GM21529 (cell line): ENCODE data around the gene VSTM2L.

Source experiments
- ATAC-seq: cut with Tn5 transposase; IDR thresholded peaks from one replicate; pipeline ENCODE4 v1.9.1; 2021; ENCODE audit not compliant: unreplicated experiment

VSTM2L gene

DNA sequence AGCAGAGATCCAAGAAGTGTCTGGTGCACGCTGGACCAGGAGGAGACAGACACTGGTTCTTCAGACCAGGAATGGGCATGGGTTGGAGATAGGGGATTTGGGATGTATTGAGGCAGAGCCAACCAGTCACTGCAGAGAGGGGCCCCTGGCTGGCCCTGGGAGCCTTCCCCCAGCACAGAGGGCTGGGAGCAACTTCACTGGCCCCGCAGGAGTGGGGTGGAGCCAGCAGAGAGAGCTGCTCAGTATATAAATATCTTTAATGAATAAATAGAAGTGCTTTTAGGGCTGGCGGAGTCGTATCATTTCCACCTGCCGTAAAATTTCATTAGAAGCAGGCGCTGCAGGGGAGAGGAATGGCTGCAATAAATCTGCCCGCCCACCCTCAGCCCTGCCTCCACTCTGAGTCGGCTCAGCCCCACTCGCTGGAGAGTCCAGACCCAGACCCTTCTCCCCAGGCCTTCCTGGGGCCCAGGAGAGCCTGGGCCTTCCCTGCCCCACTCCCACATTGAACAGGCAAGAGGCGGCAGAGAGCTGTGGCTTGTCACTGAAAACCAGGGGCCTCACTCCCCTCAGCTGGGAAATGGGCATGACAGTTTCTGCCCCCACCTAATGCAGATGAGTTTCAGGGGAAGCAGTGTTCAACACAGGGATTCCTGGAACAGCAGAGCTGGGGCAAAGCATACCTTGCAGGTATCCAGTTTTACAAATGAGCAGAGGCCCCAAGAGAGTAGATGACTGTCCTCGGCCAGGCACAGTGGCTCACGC lies 23.9 kb upstream of the VSTM2L start:
- no peak for ATAC-seq

DNA sequence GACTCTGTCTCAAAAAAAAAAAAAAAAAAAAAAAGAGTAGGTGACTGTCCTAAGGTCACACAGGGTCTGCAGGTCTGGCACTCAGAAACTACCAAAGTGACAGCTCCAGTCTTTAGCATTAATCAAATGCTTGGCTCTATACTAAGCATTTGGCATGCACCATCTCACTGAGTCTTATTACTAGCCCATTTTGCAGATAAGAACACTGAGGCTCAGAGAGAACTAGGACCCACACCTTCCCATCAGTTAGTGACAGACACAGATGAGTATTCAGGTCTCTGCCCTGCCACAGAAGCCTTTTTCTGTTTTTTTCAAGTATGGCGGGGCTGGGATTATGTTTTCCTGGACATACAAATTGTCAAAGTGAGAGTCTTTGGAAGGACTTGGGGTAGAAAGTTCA lies 23.1 kb upstream of the VSTM2L start:
- no peak for ATAC-seq

DNA sequence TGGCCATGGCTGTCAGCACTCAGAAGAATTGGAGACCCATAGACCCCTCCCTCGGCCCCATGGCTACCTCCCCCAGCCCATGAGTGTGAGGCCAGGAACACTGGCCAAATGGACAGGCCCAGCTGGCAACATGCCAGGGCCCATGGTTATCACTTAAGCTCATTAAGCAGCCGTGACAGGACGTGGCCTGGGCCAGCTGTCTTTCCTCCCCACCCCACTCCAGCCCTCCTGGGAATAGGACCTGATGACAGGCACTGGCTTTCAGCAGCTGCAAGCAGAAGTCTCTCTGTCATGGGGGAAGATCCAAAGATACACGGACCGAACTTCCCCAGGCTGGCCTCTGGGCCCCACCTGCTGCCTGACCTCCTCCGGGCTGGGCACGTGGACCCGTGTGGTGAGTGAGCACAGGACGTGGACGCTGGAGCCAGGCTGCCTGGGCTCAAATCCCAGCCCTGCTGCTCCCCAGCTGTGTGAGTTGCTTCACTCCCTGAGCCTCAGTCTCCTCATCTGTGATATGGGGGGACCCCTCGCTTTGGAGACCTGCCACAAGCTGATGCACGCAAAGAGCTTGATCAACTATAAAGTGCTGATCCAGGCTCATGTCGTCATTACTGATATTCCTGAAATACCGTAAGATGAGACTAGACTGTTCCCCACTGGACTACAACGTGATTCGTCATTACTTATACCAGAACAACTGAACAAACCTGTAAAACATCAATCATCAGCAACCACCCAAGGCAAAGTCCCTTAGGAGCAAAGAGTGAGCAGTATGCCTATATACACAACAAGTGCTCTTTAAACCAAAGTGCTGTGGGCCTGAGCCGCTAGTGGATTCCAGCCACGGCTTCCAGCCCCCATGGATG lies 22.0 kb upstream of the VSTM2L start:
- no peak for ATAC-seq

DNA sequence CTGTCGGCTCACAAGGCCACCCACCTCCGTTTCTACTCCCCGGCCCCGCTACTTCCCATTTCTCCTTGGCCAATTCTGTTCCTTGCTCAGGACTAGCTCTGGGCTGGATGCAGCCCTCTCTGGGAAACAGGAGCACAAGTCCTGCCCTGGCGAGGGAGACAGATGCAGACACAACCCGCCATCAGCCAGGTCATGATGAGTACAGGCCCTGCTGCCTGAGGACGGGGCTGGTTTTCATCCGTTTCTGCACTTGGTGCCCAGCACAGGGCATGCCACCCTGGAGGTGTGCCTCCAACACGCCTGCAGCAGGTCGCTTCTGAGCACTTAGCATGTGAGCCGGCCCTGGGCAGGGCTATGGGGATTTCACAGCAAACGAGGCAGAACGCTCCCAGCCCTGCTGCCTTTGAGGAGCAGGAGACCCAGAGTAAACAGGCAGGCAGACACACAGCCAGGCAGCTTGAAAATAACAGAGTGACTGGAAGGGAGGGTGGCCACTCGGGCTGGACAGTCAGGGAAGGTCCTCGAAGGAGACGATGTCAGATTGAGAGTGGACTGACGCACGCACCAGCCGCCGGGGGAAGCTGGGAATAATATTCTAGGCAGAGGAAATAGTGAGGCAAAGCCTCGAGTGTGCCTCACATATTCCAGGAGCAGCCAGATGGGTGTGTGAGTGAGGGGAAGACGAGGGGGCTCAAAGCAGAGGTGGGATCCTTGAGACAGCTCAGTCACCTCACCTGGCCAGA lies 21.2 kb upstream of the VSTM2L start:
- no peak for ATAC-seq

DNA sequence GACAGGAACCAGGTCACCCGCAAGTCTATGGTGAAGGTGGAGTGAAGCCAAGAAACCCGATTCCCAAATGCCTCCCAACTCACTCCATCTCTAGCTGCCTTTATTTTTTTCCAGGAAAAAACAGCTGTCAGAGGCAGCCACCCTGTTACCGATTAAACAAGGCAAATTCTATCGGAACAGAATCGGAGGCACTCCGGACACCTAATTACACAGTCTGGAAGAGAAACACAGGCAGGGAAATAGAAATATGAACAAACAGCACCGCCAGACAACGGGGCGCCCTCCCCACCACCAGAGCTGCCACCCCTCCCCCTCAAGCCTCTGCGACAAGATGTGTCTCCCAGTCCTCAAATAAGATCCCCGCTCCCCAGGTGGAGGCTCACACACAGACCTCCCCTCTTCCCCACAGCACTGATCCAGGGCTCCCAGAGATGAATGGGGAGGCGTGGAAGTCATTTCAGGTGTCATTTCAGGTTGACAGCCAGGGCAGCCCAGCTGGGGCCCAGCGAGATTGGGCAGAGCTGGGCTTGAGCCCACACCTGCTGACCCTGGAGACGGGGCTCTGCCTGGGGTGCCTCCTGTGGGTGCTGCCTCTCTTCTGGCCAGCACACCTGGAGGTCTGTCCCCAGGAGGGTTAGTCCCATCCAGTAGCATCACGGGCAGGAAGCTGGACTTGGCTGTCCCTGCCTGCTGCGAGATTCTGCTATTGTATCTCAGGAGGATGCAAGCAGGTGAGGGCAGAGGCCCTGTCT lies 19.8 kb upstream of the VSTM2L start:
- no peak for ATAC-seq

DNA sequence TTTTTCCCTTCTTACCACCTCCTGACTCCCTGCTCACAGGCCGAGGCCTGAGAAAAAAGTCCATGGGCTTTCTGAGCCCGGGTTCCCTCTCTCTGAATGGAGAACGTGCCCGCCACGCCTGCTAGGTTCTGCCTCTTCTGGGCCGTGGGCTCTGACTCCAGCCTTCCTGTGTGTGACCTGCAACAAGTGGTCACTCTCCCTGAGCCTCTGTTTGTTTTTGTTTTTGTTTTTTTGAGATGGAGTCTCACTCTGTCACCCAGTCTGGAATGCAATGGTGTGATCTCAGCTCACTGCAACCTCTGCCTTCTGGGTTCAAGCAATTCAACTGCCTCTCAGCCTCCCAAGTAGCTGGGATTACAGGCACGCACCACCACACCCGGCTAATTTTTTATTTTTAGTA lies 17.9 kb upstream of the VSTM2L start:
- ATAC-seq, result no peak

DNA sequence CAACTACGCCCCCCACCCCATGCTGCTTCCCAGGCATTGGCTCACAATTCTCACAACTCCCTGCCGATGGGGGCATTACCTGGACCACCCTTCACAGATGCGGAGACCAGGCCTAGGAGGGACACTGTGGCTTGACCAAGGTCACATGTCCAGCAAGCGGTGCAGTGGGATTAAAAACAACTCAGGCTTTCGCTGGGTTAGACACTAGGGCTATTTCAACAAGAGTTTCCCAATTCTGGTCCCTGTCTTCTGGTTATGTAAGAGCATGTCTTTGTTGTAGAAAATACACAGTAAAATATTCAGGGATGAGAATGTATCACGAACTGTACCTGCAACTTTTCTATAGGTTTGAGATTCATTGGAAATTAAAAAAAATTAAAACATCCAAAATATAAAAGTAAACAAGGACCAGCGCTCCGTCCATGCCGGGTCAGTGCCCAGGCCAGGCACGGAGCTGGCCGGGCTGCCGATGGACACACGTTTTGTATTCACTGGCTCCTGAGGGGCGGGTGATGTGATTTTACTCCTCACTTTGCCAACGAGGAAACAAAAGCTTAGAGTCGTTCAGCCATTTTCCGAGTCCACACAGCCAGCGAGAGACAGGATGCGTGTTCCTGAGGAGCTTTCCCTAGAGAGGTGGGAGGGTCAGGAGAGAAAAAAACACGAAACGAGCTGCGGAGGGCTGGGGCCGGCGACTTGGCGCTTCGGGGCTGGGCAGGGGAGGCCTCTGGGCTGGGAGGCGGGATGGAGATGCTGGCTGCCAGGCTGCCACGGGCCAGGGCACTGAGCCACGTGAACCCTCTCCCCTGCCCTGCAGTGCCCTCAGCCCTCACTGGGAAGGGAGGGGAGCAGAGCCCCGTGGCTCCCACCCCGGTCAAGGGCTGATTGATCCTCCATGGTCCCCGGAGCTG lies 17.1 kb upstream of the VSTM2L start:
- ATAC-seq, result no peak

DNA sequence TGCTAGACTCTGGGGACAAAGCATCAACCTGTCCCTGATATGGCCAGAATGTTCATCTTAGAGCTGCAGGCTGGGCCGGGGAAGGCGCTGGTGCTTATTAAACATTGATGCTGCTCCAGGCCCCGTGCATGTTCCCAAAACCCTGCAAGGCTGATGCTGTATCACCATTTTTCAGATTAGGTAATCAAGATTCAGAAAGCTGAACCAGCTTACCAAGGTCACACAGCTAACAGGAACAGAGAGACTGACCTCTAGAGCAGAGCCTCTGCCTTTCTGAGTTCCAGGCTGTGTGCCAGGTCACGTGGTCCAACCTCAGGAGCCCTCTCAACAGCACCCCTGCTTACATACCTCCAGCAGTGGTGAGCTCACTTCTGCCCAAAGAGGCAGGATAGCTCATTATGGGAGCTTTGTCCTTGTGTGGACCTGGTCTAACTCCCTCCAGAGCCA lies 16.1 kb upstream of the VSTM2L start:
- no peak for ATAC-seq

DNA sequence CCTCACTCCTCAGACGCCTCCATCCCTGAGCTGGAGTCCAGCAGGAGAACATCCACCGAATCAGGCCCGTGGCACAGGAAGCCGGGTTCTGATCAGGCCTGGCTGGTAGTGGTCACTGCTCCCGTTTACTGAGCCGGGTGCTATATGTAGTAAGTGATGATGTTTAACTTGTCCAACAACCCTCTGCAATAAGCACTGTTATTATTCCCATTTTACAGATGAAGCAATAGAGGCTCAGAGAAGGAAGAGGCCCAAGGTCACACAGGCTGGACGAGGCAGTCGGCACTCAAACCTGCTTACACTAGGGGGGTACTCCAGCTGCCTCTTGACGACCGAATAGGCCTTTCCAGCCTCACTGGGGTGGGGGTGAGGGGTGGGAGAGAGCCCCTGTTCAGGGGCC lies 14.3 kb upstream of the VSTM2L start:
- no peak for ATAC-seq

DNA sequence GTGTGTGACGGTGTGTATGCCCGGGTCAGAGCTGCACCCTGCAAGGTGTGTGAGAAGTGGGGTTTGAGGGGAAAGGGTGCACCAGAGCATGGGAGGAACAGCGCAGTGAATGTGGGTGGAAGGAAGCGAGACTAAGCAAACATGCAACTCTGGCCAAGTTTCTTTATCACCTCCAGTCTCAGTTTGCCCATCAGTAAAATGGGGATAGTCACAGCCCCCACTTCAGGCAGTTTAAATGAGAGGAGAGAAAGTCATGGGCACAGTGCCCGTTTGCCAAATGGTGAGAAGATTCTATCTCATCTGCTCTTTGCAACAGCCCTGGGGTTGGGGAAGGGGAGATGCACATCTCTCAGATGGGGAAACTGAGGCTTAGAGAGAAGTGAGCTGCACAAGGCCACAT lies 12.8 kb upstream of the VSTM2L start:
- no peak for ATAC-seq

DNA sequence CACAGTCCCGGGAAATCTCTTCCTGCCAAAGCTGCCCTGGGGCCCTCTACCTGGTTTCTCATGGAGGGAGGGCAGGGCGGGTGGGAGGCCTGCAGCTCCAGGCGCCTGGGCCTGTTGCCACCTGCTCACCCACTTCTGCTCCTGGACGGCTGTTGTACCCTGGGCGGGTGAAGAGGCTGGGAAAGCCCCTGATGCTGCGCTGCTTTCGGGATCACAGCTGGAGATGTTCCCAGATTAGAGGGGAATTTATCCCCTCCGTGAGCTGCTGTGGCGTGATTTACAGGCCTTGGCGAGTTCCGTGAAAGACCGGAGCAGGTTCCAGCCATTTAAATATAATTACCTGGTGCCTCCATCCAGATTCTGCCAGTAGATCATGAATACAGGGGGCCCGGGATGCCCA lies 12.3 kb upstream of the VSTM2L start:
- ATAC-seq, result no peak

DNA sequence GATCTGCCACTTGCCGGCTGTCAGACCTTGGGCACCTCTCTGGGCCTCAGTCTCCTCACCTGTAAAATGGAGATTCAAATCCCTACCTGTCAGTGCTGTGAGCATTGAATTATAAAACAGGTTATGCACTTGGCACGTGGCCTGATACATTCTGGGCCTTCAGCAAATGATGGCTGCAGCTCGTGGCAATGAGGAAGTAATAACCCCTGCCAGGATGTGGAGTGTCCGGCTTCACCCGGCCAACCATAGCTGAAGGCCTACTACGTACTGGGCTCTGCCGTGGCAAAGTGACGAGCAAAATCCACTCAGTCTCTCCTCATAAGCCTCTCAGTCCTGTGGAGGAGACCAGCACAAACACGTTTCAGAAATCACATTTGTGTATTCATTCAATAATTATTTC lies 10.9 kb upstream of the VSTM2L start:
- ATAC-seq, result no peak

DNA sequence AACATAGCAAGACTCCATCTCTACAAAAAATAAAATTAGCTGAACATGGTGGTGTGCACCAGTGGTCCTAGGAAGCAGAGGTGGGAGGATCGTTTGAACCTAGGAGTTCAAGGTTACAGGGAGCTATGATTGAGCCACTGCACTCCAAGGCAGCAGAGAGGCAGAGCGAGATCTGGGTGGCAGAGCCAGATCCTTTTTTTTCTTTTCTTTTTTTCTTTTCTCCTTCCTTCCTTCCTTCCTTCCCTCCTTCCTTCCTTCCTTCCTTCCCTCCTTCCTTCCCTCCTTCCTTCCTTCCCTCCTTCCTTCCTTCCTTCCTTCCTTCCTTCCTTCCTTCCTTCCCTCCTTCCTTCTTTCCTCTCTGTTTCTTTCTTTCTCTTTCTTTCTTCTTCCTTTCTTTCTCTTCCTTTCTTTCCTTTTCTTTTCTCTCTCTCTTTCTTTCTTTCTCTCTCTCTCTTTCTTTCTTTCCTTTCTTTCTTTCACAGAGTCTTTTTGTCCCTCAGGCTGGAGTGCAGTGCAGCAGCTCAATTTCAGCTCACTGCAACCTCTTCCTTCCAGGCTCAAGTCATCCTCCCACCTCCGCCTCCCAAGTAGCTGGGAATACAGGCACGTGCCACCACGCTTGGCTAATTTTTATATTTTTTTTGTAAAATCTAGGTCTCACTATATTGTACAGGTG lies 9.2 kb upstream of the VSTM2L start:
- no peak for ATAC-seq

DNA sequence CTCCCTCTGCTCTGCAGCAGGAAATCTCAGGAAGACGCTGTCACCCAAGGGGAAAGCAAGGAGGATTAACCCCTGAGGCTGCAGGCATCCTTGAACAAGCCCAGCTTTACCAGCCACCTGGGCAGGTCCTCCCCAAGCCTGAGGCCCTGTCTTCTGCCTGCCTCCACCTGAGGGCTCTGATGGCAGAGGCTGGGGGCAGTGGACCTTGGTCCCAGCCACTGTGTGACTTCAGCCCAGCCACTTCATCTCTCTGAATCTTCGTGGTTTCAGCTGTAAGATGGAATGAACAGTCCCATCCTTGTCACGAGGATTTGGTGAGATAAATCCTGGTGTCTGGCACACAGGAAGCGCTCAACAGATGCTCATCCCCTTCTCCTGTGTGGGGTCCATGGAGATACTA lies 8.5 kb upstream of the VSTM2L start:
- ATAC-seq, result no peak

DNA sequence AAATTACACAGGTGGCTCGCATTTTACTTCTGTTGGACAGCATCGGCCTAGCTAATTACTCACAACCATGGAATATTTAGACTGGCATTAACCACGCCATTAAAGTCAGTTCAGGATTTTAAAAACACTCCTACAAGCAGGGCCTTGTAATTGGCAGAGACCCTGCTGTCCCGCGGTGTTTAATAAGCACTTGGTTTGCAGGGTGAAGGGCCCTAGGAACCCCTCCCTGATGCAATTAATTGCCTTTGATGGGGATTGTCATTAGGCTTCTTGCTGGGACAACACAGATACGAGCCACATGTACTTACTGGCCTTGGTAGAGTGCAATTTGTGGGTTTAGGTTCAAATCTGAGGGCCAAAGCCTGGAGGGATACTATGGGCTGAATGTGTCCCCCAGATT lies 7.8 kb upstream of the VSTM2L start:
- ATAC-seq, result no peak

DNA sequence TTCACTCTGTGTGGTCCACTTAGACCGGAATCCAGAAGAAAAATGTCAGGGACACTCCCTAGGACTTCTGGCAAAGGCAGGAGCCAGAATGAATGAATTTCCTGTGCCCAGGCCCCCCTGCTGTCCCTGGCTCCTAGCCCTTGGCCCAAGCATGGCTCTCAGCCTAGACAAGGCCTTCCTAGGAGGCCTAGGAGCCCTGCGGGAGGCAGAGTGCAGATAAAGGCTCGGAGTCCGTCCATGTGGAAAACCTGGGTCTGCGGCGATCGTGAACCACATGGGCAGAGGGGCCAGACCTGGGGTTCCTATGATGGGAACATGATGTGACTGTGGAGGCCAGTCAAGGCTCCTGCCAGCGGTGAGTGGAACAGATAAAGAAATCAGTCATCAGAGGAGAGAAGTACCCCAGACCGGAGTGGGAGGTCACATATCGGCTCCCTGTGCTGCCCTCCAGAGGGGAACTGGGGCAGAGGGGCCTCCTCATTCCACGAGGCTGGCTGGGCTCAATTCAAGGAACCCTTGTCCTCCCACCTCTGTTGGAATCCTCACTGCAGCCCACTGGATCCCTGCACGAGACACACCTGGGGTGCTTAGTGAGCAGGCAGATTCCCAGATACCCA lies 5.9 kb upstream of the VSTM2L start:
- no peak for ATAC-seq

DNA sequence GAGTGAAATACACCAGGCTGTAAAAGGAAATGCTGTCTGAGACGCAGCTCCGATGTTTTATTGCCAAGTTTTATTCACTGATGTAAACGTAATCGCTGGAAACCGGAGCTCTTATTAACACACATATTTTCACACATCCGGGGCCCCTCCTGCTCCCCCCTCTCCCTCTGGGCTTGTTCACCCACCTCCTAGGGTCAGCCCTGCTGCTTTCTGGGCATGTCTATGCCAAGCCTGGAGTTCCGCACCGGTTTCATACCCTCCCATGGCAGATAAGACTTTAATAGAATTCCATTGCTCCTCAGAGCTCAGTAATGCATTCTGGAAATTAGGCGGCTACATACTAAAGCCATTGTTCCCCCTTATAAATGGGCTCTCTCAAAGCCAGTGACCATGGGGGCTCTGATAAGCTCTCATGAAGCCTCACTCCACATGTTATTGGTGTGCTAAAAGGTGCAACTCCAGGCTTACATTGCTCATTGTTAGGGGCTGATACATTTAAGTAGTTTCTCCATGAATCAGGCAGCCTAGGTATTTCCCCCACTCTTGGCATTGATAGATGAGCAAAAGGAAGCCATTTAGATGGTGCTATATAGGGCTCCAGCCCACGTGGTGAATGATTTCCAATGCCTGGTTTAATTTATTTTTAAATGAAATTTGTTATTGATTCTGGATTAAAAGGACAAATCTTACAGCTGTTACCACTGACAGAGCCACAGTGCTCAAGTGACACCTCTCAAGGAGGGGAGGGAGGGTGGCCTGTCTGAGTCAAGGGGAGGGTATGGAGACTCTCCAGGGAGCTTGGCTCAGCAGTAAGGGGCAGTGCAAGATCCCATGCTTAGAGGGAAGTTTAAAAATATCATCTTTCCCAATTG lies 4.5 kb upstream of the VSTM2L start:
- ATAC-seq, result no peak
